Left ventricle myocardium inferior (tissue), 1 donor: Measurements from ENCODE around the gene IQSEC1. TPM values are rescaled to one million over a fixed set of nuclear protein-coding genes. Genes with fewer than 3 reads are reported as not detected.

ENCODE experiments used
- DNase-seq: peaks from one replicate; pipeline ENCODE4 v3.0.0-alpha.2; 2020
- H3K27ac ChIP-seq: fragments of 200-600 bp; replicated peaks from 2 replicates; pipeline ENCODE4 v1.8.0; 2021
- H3K27me3 ChIP-seq: fragments of 200-600 bp; 2 replicates; pipeline ENCODE4 v1.8.0; 2021; ENCODE audit warnings: low read depth
- H3K36me3 ChIP-seq: fragments of 200-600 bp; 2 replicates; pipeline ENCODE4 v1.8.0; 2021
- H3K4me1 ChIP-seq: fragments of 200-600 bp; 2 replicates; pipeline ENCODE4 v1.8.0; 2021
- H3K4me3 ChIP-seq: fragments of 200-600 bp; 2 replicates; pipeline ENCODE4 v1.8.0; 2021; ENCODE audit warnings: mild to moderate bottlenecking, moderate library complexity
- H3K9me3 ChIP-seq: fragments of 200-600 bp; replicated peaks from 2 replicates; pipeline ENCODE4 v1.8.0; 2021
- intact Hi-C: fragments of 100-400 bp; cut with micrococcal nuclease; formaldehyde crosslinking; loops from one replicate; pipeline ENCODE4 v1.11.0; 2022
- long read RNA-seq: library from polyadenylated mRNA; unstranded; transcript quantifications from one replicate; pipeline ENCODE4 v2.0.0, GENCODE V29; 2021
- total RNA-seq: library from RNA; stranded (reverse); fragmentation: NEBNext Ultra II Directional; extraction: Animal tissue kit (Norgen Biotek cat#: 25700); gene quantifications from one replicate; pipeline ENCODE4 v1.2.1, GENCODE V29; 2021
- TF ChIP-seq, protein P1 (sequence below): fragments of 200-600 bp; IDR thresholded peaks from 2 replicates; pipeline ENCODE4 v1.8.0; 2021; ENCODE audit warnings: antibody characterized with exemption, mild to moderate bottlenecking, borderline replicate concordance
- donor health status: DM: no; HTN: yes; CAD: no; lungs with severe emphysema.

Gene IQSEC1
- 78.6 TPM for total RNA-seq
- long read RNA-seq, partial matches to known transcripts = 129 of 140 reads
- long read RNA-seq, other reads (novel, unspliced or antisense) = 11 of 140 reads

DNA sequence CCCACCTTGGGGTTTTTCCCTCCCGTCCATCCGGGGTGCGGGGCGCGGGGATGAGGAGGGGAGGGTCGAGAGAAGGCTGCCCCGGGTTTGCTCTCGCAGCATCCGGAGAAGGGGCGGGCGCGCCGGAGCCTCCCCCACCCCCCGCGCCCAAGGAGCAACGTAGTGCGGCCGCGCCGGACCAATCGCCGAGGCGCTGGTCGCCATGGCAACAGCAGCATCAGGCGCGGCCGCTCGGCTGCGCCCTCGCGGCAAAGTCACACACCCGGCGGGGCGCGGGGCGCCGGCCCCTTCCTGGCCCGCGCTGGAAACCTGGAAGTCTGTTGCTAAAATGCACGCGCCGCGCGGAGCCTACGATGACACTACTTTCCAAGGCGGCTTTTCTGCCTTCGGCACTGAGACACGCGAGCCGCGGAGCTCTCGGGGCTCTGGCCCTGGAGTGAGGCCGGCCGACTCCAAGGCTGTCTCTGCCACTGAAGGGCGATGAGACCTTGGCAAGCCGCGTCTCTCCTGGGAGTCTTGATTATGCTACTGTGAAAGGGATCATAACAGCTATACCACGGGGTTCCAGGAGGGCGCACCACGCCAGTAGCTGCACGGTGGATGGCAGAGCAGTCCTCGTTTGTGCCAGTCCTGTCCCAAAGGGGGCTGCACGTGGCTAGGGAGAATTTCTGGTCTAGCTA lies at the start of gene IQSEC1:
IQSEC1 (minus strand) TSS at position 104 of the 680 bp plus-strand sequence. CDS start 415 bp downstream, outside the sequence.
- TF ChIP-seq, protein P1, sequence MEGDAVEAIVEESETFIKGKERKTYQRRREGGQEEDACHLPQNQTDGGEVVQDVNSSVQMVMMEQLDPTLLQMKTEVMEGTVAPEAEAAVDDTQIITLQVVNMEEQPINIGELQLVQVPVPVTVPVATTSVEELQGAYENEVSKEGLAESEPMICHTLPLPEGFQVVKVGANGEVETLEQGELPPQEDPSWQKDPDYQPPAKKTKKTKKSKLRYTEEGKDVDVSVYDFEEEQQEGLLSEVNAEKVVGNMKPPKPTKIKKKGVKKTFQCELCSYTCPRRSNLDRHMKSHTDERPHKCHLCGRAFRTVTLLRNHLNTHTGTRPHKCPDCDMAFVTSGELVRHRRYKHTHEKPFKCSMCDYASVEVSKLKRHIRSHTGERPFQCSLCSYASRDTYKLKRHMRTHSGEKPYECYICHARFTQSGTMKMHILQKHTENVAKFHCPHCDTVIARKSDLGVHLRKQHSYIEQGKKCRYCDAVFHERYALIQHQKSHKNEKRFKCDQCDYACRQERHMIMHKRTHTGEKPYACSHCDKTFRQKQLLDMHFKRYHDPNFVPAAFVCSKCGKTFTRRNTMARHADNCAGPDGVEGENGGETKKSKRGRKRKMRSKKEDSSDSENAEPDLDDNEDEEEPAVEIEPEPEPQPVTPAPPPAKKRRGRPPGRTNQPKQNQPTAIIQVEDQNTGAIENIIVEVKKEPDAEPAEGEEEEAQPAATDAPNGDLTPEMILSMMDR = no peak
- H3K4me3 ChIP-seq = peak within 1 kb of the TSS; percentile 59
- H3K27me3 ChIP-seq = peaks cover 30% of the 10 kb centered on the region
- intact Hi-C loops = no loop called here
- H3K4me1 ChIP-seq = peaks cover 42% of the 10 kb centered on the region
- H3K9me3 ChIP-seq = no peaks in the 10 kb centered on the region
- peak within 1 kb of the TSS; percentile 75 for H3K27ac ChIP-seq
- H3K36me3 ChIP-seq = no peaks in the 10 kb centered on the region
- DNase-seq = peak; percentile 62

DNA sequence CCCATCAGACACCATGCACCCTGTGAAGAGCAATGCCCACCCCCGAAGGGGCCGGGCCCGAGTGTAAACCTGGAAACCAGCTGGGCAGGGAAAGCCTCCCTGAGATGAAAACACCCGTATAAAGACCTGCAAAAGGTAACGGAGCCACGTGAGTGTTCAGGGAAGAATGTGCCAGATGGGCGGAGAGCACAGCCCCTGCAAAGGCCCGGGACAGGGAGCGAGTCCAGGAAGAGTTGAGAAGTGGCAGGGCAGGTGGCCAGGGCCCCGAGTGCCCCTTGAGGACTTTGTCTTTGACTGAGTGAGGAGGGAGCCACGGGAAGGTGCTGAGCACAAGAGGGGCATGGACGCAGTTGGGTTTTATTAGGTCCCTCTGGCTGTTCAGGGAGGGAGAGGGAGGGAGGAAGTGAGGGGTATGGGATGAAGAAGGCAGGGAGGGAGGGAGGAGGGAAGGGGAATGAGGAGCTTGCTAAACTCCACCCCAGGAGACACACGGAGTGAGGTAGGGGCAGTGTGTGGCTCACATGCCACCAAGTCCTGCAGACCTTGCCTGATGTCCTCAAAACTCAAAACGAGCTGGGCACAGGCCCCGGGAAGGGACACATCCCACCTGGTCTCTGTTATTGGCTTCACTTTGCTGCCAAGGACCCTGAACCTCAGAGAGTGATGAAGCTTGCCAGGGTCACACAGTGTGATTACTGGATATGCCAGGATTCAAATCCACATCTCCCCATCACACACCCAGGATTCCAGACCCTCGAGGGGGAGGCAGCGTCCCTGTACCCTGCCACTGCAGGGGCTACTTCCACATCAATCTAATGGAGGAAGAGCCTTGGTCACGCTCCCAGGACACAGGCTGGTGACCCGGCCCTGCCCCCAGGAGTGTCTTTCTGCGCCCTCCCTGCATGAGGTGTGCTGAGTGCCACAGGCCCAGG lies 49.1 kb upstream of the IQSEC1 start:
- no peak overlapping the region for H3K4me3 ChIP-seq
- no peak overlapping the region for H3K27ac ChIP-seq
- H3K4me1 ChIP-seq = no peaks in the 10 kb centered on the region
- DNase-seq = no peak
- no peaks in the 10 kb centered on the region for H3K9me3 ChIP-seq
- intact Hi-C loops = no loop called here
- peaks cover 40% of the 10 kb centered on the region for H3K27me3 ChIP-seq
- TF ChIP-seq, protein P1 = no peak
- no peaks in the 10 kb centered on the region for H3K36me3 ChIP-seq

DNA sequence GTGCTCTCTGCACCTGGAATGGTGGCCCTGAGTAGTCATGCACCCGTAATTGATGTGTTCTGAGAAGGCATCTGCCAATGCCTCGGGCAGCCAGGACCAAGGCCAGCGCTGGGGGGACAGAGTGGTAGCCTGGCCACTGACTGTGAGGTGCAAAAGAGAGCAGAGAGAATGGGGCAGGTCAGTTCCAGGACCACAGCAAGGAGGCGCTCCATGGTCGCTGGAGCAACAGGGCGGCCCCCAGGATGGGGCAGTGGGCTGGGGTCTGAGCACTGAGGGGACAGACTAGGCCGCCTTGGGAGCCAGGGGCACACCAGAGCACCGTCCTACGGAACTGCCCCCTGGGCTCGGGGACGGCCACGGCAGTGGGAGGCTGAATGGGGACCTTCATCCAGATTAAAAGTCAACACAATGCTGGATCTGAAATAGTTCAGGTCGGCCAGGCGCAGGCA lies 48.3 kb upstream of the IQSEC1 start:
- no peak overlapping the region for H3K4me3 ChIP-seq
- TF ChIP-seq, protein P1 = no peak
- H3K9me3 ChIP-seq = no peaks in the 10 kb centered on the region
- no peaks in the 10 kb centered on the region for H3K4me1 ChIP-seq
- intact Hi-C loops = no loop called here
- no peaks in the 10 kb centered on the region for H3K36me3 ChIP-seq
- H3K27me3 ChIP-seq = peaks cover 44% of the 10 kb centered on the region
- DNase-seq = no peak
- no peak overlapping the region for H3K27ac ChIP-seq

DNA sequence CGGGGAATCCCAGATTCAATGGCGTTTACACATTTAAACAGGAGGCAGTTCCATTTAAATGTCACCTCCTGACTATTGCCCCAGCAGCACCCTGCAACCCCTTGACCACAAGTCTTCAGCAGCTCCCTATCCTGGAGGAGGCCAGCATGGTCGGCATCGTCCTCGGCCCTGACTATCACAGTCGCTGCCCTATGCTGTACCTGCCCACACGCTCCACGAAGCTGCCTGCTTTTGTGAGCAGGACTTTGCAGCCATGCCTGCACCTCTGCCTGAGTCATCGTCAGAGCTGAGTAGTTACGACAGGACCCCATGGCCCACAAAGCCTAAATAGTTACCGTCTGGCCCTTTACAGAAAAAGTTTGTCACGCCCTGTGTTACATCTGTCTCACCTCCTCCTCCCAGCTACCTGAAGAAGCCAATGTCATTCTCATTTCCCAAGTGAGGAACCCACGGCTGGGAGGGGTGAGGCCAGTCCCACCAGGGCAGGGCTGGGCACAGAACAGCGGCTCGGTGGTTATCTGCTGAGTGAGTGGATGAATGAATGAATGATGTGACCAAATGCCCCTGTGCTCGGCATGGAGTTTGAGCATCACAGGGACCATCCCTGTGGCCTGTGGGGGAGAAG lies 47.8 kb upstream of the IQSEC1 start:
- Histone ChIP-seq H3K4me1 (no peaks in the 10 kb centered on the region), H3K27me3 (peaks cover 46% of the 10 kb centered on the region), H3K9me3 (no peaks in the 10 kb centered on the region), H3K4me3 (no peak overlapping the region), H3K27ac (no peak overlapping the region), H3K36me3 (no peaks in the 10 kb centered on the region)
- DNase-seq = no peak
- intact Hi-C loops = no loop called here
- TF ChIP-seq, protein P1 = no peak

DNA sequence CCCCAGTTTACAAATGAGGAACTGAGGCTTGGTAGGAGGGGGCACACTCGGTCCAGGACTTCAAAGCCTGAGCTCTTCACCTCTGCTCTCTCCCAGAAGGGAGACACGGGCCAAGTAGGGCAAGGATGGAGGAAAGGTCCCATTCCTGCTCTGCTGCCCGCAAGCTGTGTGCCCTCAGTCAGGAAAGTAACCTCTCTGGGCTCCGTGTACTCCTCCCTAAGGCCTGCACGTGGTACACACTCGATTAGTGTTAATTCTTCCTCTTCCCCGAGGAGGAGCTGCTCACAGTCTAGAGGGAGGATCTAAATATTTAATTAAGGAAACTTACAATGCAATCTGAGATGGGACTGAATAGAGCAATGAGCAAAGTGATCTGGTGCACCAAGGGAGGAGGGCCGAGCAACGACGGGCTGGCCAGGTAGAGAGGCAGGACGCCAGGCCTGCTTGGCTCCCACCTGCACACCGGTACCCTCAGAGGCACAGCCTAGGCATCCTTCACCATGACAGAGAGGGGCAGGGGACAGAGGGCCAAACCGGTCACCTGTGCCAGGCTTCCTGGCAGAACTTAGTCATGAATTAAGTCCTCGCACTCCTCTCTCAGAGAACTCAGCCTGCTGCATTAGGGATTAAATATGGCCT lies 47.2 kb upstream of the IQSEC1 start:
- H3K27me3 ChIP-seq = peaks cover 50% of the 10 kb centered on the region
- TF ChIP-seq, protein P1 = no peak
- no peak overlapping the region for H3K4me3 ChIP-seq
- intact Hi-C loops = no loop called here
- no peaks in the 10 kb centered on the region for H3K4me1 ChIP-seq
- H3K36me3 ChIP-seq = no peaks in the 10 kb centered on the region
- no peak overlapping the region for H3K27ac ChIP-seq
- no peak for DNase-seq
- H3K9me3 ChIP-seq = no peaks in the 10 kb centered on the region
